HG02885 (cell line): Measurements from ENCODE around the gene BTNL9.
A peak's percentile ranks its signal among the peaks of the same experiment; 100 is the strongest.
"Not testable (repeated sequence)": the region's sequence is repeated elsewhere in the genome, so short reads cannot be mapped to it uniquely, and the experiment has no call there.

Experiments used
- ATAC-seq: cut with Tn5 transposase; IDR thresholded peaks from one replicate; pipeline ENCODE4 v1.9.1; 2021; ENCODE audit warnings: mild to moderate bottlenecking; ENCODE audit not compliant: unreplicated experiment, poor library complexity

The BTNL9 gene

GRCh38 chr5:181059297-181060230, 19.5 kb downstream of the BTNL9 start:
- ATAC-seq = no peak

GRCh38 chr5:181060231-181060590, 20.1 kb downstream of the BTNL9 start:
- ATAC-seq = no peak

DNA sequence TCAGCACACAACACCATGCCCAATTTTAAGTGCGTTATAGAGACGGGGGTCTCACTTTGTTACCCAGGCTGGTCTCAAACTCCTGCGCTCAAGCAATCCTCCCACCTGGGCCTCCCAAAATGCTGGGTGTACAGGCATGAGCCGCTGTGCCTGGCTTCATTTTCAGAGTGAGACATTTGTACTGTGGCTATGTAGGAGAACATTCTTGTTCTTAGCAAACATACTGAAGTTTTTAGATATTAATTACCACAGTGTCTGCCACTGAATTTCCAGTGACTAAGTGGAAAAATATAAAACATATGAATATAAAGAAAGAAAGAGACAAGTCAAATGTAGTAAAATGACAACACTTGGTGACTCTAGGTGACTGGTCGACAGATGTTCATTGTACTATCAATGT, 20.9 kb downstream of the BTNL9 start:
- no peak for ATAC-seq

DNA sequence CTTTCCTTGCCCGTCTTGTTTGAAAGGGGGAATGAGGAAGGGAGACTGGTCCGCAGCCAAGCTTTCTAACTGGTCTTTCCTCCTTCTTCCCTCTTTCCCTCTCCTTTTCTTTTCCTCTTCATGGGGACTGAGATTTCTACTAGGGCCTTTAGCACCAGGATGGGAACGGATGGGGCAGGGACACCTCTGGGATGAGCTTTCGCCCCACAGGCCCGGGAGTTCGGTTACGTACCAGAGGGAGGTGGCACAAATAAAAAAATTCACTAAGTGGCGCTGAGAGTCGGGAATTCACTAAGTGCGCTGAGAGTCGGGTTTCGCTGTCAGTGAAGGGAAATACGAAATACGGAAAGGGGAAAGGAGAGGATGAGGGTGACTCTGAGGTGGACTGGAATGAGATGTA, 21.6 kb downstream of the BTNL9 start:
- no peak for ATAC-seq

DNA sequence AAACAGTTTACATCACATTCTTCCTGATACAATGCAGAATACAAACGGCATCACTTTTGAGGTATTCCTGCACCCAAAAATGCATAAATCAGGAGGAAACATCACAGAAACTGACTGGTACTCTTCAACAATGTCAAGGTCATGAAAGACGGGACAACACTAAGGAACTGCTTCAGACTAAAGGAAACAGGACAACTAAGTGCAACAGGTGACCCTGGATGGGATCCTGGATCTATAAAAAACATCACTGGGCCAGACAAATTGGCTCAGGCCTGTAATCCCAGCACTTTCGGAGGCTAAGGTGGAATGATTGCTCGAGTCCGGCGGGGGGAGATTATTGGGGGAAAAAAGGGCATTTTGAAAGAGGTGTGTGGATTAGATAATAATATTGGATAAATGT, 22.6 kb downstream of the BTNL9 start:
- ATAC-seq = no peak

- no peak for ATAC-seq
Observed at GRCh38 chr5:181063514-181063913, 23.4 kb downstream of the BTNL9 start.

DNA sequence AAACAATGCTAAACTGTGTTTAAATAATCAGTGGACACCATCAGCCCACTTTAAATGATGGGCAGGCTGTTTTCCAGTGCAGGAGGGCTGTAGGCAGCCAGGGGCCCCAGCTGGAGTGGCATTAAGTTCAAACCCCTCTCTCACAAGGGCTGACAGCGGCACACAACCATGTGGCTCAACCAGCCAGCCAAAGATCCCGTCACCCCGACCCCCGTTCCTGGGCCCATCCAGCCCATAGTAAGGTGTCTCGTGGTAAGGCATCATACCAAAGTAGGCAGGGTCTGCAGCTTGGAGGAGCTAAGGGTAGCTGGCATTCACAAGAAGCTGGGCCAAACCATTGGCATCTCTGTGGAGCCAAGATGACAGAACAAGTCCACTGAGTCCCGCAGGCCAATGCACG, 24.9 kb downstream of the BTNL9 start:
- no peak for ATAC-seq

DNA sequence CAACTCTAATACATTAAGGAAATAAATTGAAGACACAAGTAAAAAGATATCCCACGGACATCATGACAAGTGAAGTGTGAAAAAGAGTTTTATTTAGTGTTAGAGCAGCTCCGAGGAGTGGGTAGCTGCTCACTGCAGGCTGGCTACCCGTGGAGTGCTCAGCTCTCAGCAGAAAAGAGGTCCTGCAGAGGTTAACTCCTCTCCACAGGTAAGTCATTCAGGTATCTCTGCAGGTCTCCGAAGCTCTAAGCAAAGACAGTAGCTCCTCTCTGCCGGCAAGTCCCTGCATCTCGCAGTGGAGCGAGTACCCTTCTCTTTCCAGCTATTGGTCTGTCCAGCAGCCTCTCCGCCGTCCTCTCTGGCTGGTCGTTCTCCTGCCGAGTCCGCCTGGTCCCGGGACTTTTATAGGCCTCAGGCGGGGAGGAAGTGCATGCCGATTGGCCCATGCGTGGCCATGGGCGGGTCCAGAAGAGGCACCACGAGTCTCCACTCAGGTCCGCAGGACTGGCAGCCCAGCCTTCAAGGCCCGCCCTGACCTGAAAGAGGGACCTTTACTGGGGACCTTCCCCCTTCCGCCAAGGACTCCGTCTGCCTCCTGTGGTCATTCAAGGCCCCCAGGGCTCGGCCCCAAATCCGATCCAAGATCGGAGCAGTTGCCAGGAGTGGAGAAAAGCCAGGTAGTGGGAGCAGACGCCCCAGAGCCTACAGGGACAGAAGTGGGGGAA, 29.9 kb downstream of the BTNL9 start:
- ATAC-seq = no peak

GRCh38 chr5:181070523-181070922, 30.5 kb downstream of the BTNL9 start:
- no peak for ATAC-seq

DNA sequence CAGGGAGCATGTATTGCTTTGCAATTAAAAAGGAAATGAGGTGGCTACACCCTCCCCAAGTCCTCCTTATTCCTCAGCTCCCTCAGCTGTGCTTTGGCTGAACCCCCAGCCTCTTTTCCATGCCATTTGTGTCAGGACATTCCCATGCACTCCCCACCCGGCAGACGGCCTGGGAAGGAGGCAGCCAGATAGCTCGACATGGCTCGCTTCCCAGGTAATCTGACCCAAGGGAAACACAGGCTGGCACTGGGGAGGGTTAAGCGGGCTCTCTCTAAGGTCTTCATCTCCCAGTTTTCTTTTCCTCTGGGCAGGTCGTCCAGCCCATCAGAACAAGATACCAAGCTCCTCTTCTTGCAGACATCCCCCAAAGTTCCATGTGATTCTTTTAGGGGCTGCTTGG, 31.2 kb downstream of the BTNL9 start:
- no peak for ATAC-seq

GRCh38 chr5:181076920-181077319, 36.9 kb downstream of the BTNL9 start:
- no peak for ATAC-seq

GRCh38 chr5:181081989-181082388, 41.9 kb downstream of the BTNL9 start:
- ATAC-seq = no peak

GRCh38 chr5:181084621-181085195, 44.6 kb downstream of the BTNL9 start:
- no peak for ATAC-seq

DNA sequence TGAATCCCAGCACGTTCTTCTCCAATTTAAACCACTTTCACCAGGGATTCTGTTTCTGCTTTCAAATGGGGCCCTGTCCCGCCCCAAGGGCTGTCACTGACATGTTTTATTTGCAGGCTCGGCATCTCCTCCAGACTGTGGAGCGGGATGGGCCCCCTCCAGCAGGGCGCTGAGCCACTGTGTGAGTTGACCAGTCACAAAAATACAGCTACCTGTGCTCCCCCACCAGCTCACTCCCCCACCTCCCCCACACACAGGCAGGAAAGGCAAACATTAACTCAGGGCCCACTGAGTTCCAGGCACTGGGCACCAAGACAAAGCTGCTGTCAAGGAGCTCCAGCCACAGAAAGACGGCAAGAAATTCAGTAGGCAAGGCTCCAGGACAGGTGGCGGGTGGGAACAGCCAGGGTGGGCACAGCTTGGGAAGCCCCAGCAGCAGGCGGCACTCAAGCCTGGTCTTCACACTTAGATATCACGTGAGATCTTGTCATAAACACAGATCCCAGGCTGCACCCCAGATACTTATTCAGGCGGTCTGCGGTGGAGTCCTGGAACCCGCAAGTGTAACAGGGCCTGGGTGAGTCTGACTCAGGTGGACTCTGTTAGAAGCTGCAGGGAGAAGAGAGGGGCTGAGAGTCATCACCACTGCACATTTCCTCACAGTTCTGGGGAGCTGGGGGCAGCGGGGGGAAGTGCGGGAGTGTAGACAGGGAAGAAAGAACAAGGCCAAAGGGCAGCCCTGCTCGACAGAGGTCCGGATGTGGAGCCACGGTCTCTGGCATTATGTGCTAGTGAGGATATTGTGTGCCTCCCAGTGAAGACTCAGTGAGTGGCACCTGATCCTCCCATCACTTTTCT, 46.2 kb downstream of the BTNL9 start:
- ATAC-seq = no peak

- ATAC-seq = no peak
Observed at GRCh38 chr5:181086884-181087205, 46.8 kb downstream of the BTNL9 start.

GRCh38 chr5:181087309-181087708, 47.2 kb downstream of the BTNL9 start:
- ATAC-seq = no peak

DNA sequence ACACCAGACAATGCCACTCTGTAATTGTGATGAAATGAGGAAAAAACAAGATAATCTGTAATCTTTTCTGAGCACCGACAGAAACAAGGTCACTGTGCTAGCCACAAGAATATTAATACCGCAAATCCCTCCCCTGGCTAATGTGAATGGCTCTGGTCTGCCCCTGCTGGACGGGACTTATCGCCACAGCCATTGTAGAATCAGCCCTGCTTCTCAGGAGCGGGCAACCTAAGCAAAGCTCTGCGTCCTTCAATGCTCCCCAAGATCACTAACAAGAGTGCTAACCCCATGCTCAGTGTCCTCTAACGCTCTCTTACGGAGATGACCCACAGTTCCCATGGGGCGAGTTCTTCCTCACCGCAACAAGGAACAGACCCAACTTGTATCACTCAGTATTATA, 48.2 kb downstream of the BTNL9 start:
- ATAC-seq = no peak

DNA sequence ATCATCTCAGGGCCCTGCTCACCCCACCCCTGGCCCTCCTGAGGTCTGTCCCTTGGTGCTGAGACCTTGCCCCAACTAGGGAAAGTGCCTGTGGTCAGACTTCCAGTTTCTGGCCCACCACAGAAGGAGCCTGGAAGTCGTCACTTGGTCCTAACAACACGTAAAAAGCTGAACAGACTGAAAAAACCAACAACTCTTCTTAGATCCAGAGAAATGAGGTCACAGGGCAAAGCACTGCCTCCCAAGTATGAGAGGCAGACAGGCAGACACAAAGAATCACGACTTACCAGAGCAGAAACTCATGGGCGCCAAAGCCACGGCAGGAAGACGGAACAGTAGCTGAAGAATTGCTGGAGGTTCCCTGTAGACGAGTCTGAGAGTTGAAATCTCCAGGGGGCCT, 52.4 kb downstream of the BTNL9 start:
- no peak for ATAC-seq

DNA sequence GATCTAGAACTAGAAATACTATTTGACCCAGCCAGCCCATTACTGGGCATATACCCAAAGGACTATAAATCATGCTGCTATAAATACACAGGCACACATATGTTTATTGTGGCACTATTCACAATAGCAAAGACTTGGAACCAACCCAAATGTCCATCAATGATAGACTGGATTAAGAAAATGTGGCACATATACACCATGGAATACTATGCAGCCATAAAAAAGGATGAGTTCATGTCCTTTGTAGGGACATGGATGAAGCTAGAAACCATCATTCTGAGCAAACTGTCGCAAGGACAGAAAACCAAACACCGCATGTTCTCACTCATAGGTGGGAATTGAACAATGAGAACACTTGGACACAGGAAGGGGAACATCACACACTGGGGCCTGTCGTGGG, 55.1 kb downstream of the BTNL9 start:
- ATAC-seq = not testable (repeated sequence)

GRCh38 chr5:181096721-181097382, 56.8 kb downstream of the BTNL9 start:
- ATAC-seq = peak; percentile 34
